SJSA1 (cell line): Measurements from ENCODE around the gene BBOX1. TPM values are rescaled to one million over a fixed set of nuclear protein-coding genes. Genes with fewer than 3 reads are reported as not detected.
"Not testable (repeated sequence)": the region's sequence is repeated elsewhere in the genome, so short reads cannot be mapped to it uniquely, and the experiment has no call there.

ENCODE experiments used
- DNase-seq, 2 experiments: peaks; one replicate each; pipeline ENCODE4 v3.0.0-alpha.2; 2015 to 2020; ENCODE audit warnings: low spot score in 2 of 2, low read depth in 1 of 2
- H3K27ac ChIP-seq: fragments of 250-450 bp; sonication (Bioruptor Pico); 2 replicates; pipeline ENCODE4 v1.5.1; 2020; ENCODE audit warnings: mild to moderate bottlenecking, moderate library complexity
- H3K27me3 ChIP-seq: fragments of 250-450 bp; sonication (Bioruptor Pico); replicated peaks from 2 replicates; pipeline ENCODE4 v1.5.1; 2020; ENCODE audit warnings: mild to moderate bottlenecking, moderate library complexity
- H3K36me3 ChIP-seq: fragments of 250-450 bp; sonication (Bioruptor Pico); 2 replicates; pipeline ENCODE4 v1.5.1; 2020; ENCODE audit warnings: mild to moderate bottlenecking
- H3K4me1 ChIP-seq: fragments of 250-450 bp; sonication (Bioruptor Pico); replicated peaks from 2 replicates; pipeline ENCODE4 v1.6.1; 2021; ENCODE audit warnings: mild to moderate bottlenecking
- H3K4me3 ChIP-seq: fragments of 250-450 bp; sonication (Bioruptor Pico); 2 replicates; pipeline ENCODE4 v1.5.1; 2020; ENCODE audit warnings: mild to moderate bottlenecking
- H3K9me3 ChIP-seq: fragments of 250-450 bp; sonication (Bioruptor Pico); replicated peaks from 2 replicates; pipeline ENCODE4 v1.5.1; 2020; ENCODE audit warnings: mild to moderate bottlenecking
- total RNA-seq: library from RNA; depleted of rRNA; stranded (reverse); fragments of >200 nt; shearing (Covaris generic); gene quantifications from 2 replicates; pipeline ENCODE4 v1.2.3, GENCODE V29; 2014; rRNA removed

BBOX1 gene, protein sequence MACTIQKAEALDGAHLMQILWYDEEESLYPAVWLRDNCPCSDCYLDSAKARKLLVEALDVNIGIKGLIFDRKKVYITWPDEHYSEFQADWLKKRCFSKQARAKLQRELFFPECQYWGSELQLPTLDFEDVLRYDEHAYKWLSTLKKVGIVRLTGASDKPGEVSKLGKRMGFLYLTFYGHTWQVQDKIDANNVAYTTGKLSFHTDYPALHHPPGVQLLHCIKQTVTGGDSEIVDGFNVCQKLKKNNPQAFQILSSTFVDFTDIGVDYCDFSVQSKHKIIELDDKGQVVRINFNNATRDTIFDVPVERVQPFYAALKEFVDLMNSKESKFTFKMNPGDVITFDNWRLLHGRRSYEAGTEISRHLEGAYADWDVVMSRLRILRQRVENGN
- total RNA-seq: not detected in 2 replicates

DNA sequence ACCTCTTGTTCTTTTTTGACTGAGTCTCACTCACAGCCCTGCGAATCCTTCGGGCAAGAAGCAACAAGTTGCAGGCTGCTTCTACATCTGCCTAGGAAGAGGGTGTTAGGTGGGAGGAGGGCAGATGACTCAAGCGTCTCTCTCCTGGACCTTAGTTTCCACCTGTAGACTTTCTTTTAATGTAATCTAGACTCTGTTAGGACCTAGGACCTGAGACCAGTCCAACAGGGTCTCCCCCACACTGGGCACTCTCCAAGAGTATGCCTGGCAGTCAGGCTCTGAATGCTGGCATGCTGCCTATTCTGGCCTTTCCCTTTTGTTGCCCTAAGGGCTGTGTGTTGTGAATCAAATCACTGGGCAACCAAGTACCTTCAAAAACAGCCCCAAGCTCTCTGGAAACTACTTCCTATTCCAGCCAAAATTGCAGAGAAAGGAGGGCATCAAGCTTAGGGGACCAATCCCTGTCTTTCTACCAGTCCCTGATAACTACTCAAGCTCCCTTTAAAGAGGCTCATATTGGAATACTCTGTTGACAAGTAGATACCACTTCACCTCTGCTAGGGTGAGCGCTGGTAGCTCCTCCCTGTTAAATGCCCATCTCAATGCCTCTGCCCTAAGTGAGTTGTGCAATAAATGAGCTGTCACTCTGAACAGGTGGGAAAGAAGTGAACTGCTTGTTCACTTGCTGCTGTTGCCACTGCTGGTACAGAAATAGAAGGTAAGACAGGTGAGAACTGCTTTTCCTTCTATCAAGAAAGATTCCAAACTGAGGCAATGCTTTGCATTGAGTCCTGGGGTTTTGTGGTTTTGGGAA lies at the start of gene BBOX1:
BBOX1 (plus strand) TSS at position 514 of the 814 bp plus-strand sequence. CDS start 14,616 bp downstream, outside the sequence.
- Histone ChIP-seq H3K27me3 (no peaks in the 10 kb centered on the region), H3K4me3 (no peak within 1 kb of the TSS), H3K36me3 (no peaks in the 10 kb centered on the region), H3K27ac (no peak within 1 kb of the TSS), H3K9me3 (no peaks in the 10 kb centered on the region), H3K4me1 (no peaks in the 10 kb centered on the region)
- no peak for DNase-seq

DNA sequence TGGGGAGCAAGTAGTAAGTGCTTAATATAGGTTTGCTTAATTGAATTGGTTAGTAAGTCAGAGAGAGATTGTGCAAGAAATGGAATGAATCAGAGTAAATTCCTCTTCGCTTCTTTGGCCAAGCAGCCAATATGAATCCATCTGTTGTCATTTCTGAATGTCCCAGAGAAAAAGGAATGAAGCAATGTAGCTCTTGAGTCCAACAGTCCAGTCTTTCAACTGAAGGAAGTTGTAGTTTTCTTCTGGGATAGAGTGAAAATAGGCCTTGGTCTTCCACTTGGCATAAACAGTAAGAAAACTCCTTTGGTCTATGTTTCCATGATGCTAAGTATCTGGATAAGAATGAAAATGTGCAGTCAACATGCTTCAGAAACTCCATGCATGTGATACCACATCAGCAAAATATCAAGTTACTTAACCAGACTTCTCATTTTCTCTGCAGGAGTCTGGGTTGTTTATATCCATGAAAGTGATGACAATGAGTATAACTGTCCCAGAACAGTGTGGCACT lies 48.5 kb upstream of the BBOX1 start:
- Histone ChIP-seq H3K36me3 (no peaks in the 10 kb centered on the region), H3K9me3 (no peaks in the 10 kb centered on the region), H3K4me1 (peaks cover 15% of the 10 kb centered on the region; the same call in 1 of the 2 replicates), H3K27me3 (no peaks in the 10 kb centered on the region), H3K4me3 (no peak overlapping the region), H3K27ac (no peak overlapping the region)
- no peak for DNase-seq

DNA sequence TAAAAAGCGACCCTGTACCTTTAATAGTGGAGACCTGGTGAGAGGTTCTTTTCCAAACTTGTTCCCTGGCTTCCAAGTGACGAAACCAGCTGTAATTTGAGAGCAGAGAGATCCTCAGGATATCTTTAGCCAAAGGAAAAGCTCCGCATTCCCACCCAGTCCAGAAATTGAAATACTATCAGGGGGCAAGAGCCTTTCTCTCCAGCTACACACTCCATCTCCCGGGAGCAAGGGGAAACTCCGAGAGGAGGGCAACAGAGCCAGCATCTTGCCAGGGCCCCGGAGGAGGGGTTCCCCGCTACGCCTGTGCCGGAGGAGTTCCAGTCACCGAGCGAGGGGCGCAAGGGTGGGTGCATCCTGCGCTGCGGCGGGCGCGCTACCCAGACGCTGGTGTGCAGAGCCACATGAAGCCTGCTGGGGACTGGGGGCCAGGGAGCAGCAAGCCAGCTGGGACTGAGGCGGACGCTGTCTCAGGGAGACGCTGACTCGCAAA lies 46.6 kb upstream of the BBOX1 start, which contains the start of gene FIBIN:
FIBIN (plus strand) TSS at position 148 of the 493 bp plus-strand sequence. CDS start 415 bp downstream, outside the sequence.
- Histone ChIP-seq H3K4me1 (peaks cover 7% of the 10 kb centered on the region; the same call in 1 of the 2 replicates), H3K9me3 (no peaks in the 10 kb centered on the region), H3K27me3 (no peaks in the 10 kb centered on the region), H3K4me3 (peak within 1 kb of the TSS; percentile 33), H3K27ac (no peak within 1 kb of the TSS), H3K36me3 (no peaks in the 10 kb centered on the region)
- DNase-seq: peak in 1 of 2 experiments; percentile 46

DNA sequence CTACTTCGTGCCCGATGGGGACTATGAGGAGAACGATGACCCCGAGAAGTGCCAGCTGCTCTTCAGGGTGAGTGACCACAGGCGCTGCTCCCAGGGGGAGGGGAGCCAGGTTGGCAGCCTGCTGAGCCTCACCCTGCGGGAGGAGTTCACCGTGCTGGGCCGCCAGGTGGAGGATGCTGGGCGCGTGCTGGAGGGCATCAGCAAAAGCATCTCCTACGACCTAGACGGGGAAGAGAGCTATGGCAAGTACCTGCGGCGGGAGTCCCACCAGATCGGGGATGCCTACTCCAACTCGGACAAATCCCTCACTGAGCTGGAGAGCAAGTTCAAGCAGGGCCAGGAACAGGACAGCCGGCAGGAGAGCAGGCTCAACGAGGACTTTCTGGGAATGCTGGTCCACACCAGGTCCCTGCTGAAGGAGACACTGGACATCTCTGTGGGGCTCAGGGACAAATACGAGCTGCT lies 46.0 kb upstream of the BBOX1 start:
- Histone ChIP-seq H3K4me1 (peaks cover 7% of the 10 kb centered on the region; the same call in 1 of the 2 replicates), H3K36me3 (no peaks in the 10 kb centered on the region), H3K27me3 (no peaks in the 10 kb centered on the region), H3K4me3 (peak overlapping the region; percentile 33), H3K27ac (no peak overlapping the region), H3K9me3 (no peaks in the 10 kb centered on the region)
- DNase-seq: no peak

DNA sequence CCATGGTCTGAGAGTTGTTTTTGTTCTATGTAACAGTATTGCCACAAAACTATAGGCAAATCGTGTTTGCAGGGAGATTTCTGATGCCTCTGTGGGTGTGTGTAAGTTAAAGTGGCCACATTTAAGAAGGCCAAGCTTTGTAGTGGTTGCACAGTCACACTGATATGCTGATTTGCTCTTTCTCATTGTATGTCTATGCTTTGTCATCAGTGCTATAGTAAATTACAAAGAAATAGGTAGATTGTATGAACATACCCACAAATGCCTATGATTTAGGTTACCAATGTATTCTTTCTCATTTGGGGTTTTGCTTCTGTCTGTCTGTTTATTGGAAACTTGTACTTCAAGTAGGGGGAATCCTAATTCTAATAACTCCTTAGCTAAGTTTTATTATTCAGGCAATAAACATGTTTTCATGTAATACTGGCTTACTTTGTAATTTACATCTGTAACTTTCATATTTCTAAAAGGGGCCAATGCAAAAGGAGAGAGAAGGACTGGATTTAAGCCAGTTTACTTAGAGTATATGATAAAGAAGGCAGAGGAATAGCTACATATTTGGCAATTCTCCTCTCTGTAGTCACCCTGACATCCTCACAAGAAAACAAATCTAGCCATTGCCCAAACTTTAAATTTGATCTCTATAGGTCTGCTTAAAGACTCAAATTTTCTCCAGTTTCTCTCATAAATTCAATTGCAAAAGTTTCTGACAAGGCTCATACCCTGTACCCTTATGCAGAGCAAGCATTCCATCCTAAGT lies 44.7 kb upstream of the BBOX1 start:
- DNase-seq: no peak
- Histone ChIP-seq H3K4me1 (peaks cover 7% of the 10 kb centered on the region; the same call in 1 of the 2 replicates), H3K27me3 (no peaks in the 10 kb centered on the region), H3K27ac (no peak overlapping the region), H3K36me3 (no peaks in the 10 kb centered on the region), H3K9me3 (no peaks in the 10 kb centered on the region), H3K4me3 (no peak overlapping the region)

DNA sequence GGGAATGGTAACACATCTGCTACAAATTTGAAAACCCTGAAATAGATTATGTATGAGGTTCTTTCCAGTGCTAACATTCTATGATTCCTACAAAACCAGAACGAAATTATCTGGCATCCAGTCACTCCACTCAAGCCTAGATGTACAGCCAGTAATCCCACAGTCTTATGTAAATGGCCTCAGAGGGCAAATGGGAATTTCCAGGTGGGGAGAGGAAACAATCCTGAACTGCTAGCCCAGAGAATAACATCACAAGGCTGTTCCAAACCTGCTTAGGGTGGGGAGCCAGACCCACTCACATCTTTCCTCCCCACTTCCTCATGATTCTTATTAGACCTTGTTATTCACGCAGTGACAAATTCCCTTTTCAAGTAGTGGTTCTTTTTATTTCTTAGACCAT lies 43.2 kb upstream of the BBOX1 start:
- Histone ChIP-seq H3K36me3 (no peaks in the 10 kb centered on the region), H3K27me3 (no peaks in the 10 kb centered on the region), H3K9me3 (no peaks in the 10 kb centered on the region), H3K4me1 (peaks cover 7% of the 10 kb centered on the region; the same call in 1 of the 2 replicates), H3K4me3 (no peak overlapping the region), H3K27ac (no peak overlapping the region)
- no peak for DNase-seq

DNA sequence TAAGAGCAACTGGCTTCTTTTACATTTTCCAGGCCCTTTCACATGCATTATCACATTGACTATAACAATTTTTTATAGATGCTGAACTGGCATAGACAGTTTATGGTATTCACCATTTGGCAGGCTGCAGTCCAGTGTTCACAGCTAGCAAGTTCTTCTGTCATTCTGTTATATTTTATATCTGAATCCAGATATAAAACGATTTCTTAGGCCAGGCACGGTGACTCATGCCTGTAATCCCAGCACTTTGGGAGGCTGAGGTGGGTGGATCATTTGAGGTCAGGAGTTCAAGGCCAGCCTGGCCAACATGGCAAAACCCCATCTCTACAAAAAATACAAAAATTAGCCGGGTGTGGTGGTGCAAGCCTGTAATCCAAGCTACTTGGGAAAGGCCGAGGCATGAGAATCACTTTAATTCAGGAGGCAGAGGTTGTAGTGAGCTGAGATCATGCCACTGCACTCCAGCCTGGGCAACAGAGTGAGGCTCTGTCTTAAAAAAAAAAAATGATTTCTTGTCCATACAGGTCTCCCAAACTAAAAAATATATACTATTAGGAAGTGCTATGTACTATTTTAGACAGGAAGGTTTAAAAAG lies 39.4 kb upstream of the BBOX1 start:
- not testable (repeated sequence) for H3K4me1 ChIP-seq, H3K27ac ChIP-seq, DNase-seq

DNA sequence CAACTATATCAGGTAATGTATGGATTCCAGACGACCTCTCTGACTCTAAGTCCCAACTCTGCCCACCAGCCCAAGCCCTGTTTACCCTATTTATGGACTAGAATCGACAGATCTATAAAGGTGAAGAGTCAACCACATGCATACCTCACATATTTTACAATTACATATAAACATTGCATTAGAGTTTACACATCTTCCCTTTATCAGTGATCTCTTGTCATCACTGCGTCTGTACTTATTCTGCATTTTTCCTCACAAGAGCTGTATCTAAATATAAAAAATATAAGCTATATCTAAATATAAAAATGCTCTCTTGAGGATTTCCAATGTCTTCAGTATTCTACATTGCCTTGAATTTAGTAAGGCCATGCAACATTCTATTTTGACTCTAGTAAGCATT lies 38.2 kb upstream of the BBOX1 start:
- H3K9me3 ChIP-seq: no peaks in the 10 kb centered on the region
- no peaks in the 10 kb centered on the region for H3K36me3 ChIP-seq
- H3K4me1 ChIP-seq: no peaks in the 10 kb centered on the region
- no peaks in the 10 kb centered on the region for H3K27me3 ChIP-seq
- no peak overlapping the region for H3K27ac ChIP-seq
- H3K4me3 ChIP-seq: no peak overlapping the region
- DNase-seq: no peak

More for the DNA sequence above, 39.4 kb upstream of the BBOX1 start:
- not testable (repeated sequence) for H3K27me3 ChIP-seq, H3K9me3 ChIP-seq, H3K36me3 ChIP-seq, H3K4me3 ChIP-seq

DNA sequence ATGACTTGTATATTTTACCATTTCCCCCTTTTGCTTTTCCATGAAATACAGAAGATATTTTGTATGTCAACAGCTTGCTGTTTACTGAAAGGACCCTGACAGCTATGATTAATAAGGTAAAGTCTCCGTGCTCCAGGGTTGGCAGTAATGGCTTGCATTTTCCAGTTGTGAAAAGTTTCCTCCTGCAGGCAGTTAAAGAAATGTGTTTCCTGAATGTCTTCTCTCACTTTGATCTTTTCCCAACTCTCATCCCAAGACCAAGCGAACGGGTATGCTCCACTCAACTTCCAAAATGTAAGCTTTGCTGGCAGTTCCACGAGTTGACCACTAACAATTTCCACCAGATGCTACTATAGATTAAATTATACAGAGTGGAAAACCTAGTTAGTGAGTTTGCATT lies 37.8 kb upstream of the BBOX1 start:
- no peak overlapping the region for H3K27ac ChIP-seq
- H3K36me3 ChIP-seq: no peaks in the 10 kb centered on the region
- H3K4me1 ChIP-seq: no peaks in the 10 kb centered on the region
- H3K27me3 ChIP-seq: no peaks in the 10 kb centered on the region
- no peak for DNase-seq
- no peak overlapping the region for H3K4me3 ChIP-seq
- H3K9me3 ChIP-seq: no peaks in the 10 kb centered on the region

DNA sequence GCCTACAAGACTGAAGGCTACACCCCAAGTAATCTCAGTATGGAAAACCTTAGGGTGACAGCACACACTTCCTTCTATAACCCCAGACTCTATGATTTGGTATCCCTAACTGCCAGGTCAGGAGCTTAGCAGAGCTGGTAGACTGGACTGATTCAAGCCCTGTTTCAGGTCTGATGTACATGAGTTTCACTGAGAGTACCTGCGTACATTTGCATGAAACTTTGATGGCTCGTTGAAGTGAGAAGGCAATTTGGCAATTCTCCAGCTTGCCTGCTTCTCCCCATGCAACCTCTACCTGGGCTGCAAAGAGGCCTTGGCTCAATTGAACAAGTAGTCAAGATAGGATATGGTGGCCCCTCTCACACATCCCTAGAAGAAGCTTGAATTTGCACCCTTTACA lies 36.5 kb upstream of the BBOX1 start:
- Histone ChIP-seq H3K9me3 (no peaks in the 10 kb centered on the region), H3K36me3 (no peaks in the 10 kb centered on the region), H3K4me1 (no peaks in the 10 kb centered on the region), H3K27ac (no peak overlapping the region), H3K4me3 (no peak overlapping the region), H3K27me3 (no peaks in the 10 kb centered on the region)
- DNase-seq: no peak

DNA sequence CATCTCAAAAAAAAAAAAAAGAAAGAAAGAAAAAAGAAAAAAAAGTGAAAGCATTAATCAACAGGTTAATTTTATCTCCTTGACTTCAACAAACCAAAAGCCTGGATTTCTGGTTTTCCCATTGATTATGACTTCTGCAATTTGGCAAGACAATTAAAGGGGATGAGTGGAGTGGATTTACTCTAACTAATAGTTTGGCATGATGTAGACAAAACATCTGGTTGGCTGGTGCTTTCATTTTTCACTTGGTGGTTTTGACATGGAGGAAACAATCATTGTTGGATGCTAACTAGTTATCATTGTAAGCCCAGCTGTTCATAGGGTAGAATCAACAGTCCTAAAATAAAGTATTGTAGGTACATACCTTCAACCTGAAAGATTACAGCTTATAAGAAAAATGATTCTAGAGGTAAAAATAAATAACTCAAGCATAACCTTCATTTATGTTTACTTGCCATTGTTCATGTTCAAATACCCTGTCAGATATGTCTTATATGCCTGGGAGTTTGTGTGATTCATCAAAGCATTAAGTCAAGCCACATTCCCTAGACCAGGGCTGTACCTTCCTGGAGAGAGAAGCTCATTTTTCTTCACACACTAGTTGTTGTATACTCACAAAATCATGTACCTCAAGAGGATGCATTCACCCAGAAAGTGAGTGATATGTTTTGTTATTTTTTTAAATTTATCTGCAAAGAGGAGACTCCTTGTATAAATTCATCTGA lies 31.6 kb upstream of the BBOX1 start:
- no peak for DNase-seq
- Histone ChIP-seq H3K27ac (no peak overlapping the region), H3K27me3 (no peaks in the 10 kb centered on the region), H3K9me3 (no peaks in the 10 kb centered on the region), H3K4me1 (peaks cover 14% of the 10 kb centered on the region), H3K36me3 (no peaks in the 10 kb centered on the region), H3K4me3 (no peak overlapping the region)

DNA sequence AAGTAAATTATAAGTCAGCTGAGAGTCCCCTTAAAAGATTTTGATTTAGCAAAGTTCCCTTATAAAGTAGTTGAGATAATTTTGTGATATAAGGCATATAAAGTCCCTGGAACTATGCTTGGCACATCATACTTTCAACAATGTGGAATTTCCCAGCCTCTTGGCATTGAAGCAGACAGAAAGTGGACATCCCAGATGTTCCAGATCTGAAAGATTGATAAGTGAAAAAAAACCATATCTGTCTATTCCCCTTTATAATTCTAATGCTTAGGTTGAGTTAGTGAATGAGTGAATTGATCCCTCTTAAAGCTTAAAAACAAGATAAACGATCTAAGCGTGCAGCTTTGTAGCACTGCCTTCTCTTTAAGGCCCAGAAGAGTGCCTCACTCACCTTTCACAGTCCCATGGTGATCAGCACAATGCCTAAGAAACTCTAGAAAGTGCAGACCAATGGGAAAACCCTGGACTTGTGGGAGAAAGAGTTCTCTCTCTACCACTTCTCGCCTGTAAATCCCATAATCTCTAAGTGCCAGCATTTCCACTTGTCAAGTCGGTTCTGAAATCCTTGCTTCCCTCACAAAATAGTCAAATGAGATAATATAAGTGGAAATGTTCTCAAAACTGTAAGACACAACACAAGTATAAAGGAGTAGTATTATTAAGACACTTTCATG lies 28.9 kb upstream of the BBOX1 start:
- no peak for DNase-seq
- Histone ChIP-seq H3K4me1 (peaks cover 14% of the 10 kb centered on the region), H3K4me3 (no peak overlapping the region), H3K27ac (0 out of 2 replicates have a peak overlapping the region, but pooled peaks have one; percentile 11), H3K27me3 (no peaks in the 10 kb centered on the region), H3K9me3 (no peaks in the 10 kb centered on the region), H3K36me3 (no peaks in the 10 kb centered on the region)
